LHCN-M2 (cell line): ENCODE measurements around the gene MAGI2. TPM values are rescaled to one million over a fixed set of nuclear protein-coding genes. Genes with fewer than 3 reads are reported as not detected.

ENCODE experiments used
- DNase-seq: peaks from one replicate; pipeline ENCODE4 v3.0.0-alpha.2; 2012; ENCODE audit warnings: low read depth
- total RNA-seq: library from RNA; depleted of rRNA; stranded (reverse); fragments of >200 nt; gene quantifications from 2 replicates; pipeline ENCODE4 v1.2.3, GENCODE V29; 2014

The MAGI2 gene
- total RNA-seq, 1 experiment from 2014 or later: 3.6 TPM

DNA sequence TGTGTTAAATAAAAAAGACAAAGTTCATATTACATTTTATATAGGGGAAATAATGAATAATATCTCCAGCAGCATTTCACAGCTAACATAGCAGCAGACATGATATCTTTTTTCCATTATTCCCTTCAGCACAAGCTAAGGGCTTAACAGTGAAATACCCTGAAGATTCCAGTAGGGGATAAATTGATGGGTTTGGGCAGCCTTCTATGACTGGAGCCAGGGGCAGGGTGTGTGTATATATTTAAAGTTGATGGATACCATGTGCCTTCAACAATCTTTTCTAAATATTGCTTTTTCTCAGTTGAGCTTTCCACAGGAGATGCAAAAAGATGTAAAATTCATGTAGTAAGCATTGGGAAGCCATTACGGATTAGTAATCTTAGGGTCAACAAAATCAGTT is 151.2 kb downstream of the MAGI2 start:
- no peak for DNase-seq

GRCh38 chr7:79301419-79301818 is 152.0 kb downstream of the MAGI2 start:
- no peak for DNase-seq

- no peak for DNase-seq
Measured at GRCh38 chr7:79300573-79300972, 152.9 kb downstream of the MAGI2 start.

GRCh38 chr7:79298145-79298760 is 155.2 kb downstream of the MAGI2 start:
- DNase-seq: peak; percentile 67

DNA sequence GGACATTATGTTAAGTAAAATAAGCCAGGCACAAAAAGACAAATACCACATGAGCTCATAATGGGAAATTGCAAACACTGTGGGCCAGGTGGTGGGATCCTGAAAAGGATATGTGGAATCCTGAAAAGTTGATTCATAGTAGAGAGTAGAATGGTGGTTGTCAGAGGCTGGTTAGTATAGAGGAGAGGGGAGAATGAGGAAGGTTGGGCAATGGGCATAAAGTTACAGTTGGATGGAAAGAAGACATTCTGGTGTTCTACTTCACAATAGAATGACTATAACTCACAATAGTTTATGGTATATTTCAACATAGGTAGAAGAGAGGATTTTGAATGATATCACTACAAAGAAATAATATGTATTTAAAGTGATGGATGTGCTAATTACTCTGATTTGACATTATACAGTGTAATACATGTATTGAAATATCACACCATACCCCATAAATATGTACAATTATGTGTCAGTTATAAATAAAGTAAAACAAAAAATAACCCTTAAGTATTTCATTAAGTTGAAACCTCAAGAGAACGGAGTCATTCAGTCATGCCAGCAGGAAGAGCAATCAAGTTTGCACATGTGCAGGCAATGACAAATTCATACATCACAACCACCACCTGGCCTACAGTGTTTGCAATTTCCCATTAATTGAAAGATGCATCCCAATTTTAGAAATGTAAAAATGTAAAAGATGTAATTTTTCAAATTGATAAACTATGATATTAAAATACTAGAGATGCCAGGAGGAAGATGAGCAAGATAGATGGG is 156.7 kb downstream of the MAGI2 start:
- DNase-seq: no peak

- peak; percentile 51 for DNase-seq
Measured at GRCh38 chr7:79293655-79294142, 159.8 kb downstream of the MAGI2 start.

GRCh38 chr7:79292834-79293233 is 160.6 kb downstream of the MAGI2 start:
- DNase-seq: no peak

GRCh38 chr7:79291498-79291865 is 162.0 kb downstream of the MAGI2 start:
- no peak for DNase-seq

GRCh38 chr7:79290841-79291497 is 162.5 kb downstream of the MAGI2 start:
- peak; percentile 34 for DNase-seq

- no peak for DNase-seq
Measured at GRCh38 chr7:79290398-79290797, 163.1 kb downstream of the MAGI2 start.

DNA sequence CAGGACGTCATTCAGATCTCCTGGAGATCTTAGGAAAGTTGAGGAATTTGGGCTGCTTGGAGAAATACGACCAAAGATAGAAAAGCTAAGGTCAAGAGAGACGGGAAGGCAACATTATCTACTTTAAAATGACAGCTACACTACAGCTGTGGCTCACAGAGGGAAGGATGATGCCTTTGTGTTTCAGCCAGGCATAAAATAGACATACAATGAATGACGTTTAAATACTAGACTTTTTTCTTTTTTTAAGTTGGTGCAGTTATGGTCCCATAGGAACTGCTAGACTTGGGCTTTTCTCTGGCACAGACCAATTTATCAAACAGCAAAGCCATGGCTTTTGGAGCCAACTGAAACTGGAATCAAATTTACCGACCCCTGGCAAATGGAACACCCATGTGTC is 164.8 kb downstream of the MAGI2 start:
- no peak for DNase-seq

DNA sequence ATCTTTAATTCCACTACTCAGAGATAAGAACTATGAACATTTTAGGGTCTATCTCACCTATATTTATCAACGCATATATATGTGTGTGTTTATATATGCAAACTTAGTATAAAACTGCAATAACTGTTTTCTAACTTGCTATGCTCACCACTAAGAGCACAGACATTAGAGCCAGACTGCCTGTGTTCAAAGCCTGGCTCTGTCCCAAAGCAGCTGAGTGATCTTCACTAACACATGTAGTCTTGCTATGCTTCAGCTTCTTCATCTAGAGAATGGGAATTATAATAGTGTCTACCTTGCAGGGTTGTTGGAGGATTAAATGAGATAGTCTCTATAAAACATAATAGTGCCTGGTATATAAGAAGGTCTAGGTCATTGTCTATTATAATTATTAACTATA is 165.5 kb downstream of the MAGI2 start:
- DNase-seq: peak; percentile 24

GRCh38 chr7:79286181-79286580 is 167.3 kb downstream of the MAGI2 start:
- no peak for DNase-seq

- no peak for DNase-seq
Measured at GRCh38 chr7:79285756-79286155, 167.7 kb downstream of the MAGI2 start.

GRCh38 chr7:79284211-79284610 is 169.3 kb downstream of the MAGI2 start:
- DNase-seq: peak; percentile 23

DNA sequence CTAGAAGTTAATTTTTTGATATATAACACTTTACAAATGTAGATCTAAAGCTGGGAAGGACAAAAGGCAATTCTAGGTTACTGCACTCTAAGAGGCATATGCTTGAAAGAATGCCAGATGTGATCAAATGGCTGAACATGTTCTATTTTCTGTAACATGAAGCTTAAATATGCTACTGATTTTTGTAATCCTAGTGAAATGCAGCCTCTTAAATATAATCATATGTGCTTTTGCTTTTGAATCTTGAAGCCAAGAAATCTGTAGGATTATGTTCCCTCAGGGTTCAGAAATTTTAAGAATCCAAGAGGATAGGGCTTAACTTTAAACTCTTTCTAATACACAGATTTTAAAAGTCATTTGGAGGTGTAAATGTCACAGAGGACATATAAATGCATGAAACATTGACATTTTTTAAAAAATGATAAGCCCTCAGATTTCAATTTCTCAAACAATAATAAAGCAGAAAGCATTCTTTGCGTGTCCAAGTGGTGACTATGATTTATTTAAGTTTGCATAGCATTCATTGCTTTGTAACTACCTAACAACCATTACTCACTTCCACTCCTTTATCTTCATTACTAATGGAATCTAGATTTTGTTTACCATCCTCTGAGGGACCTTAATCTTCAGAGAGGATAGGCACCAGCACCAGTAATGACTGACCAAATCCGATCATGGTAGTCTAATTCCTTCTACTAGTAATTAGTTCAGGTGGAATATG is 170.4 kb downstream of the MAGI2 start:
- DNase-seq: peak; percentile 67

GRCh38 chr7:79282070-79282694 is 171.3 kb downstream of the MAGI2 start:
- peak; percentile 80 for DNase-seq

GRCh38 chr7:79281426-79281825 is 172.0 kb downstream of the MAGI2 start:
- peak; percentile 14 for DNase-seq

GRCh38 chr7:79272938-79273337 is 180.5 kb downstream of the MAGI2 start:
- no peak for DNase-seq

DNA sequence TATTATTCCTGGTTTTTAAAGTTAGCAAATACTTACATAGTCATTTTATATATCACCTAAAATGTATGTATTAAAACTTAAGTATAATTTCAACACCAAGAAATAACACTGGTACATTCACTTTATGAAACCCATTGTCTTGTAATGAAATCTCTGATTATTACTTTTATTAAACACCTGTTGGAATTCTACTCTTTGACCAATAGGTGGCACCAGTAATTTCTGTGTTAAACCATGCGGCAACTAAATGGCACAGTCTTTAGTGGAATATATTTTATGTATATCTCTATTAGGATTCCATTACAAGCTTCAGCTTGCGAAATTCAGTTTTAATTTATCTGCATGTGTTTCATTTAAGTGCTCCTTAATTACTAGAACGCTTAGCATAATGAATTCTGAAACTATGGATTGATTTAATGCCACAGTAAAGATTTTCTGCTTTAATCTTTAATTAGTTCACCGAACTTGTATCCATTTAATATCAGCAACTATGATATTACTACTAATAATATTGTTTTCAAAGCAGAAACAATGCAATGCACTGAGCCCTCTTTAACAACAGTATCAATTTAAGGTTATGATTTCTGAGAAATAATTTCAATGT is 181.3 kb downstream of the MAGI2 start:
- DNase-seq: peak; percentile 65

- DNase-seq: no peak
Measured at GRCh38 chr7:79268730-79269129, 184.7 kb downstream of the MAGI2 start.
